MCF 10A (cell line): Measurements from ENCODE around the gene EFNB1. TPM values are rescaled to one million over a fixed set of nuclear protein-coding genes. Genes with fewer than 3 reads are reported as not detected.

Experiments
- BruUV-seq: library from RNA; stranded (reverse); fragments of 400-500 nt; replicated peaks from 2 replicates; lab custom pipeline; 2021; lab: Mats Ljungman, UMichigan
- CTCF ChIA-PET: fragments of 300-600 bp; sonication (Branson Sonifier 250); formaldehyde crosslinking; extraction: SDS; loops from one replicate; lab custom pipeline; 2021; ENCODE audit warnings: antibody characterized with exemption, inconsistent platforms; lab: Yijun Ruan, JAX
- POLR2A ChIA-PET: fragments of 300-600, 350-650 bp; sonication (Branson Sonifier 250); formaldehyde crosslinking; extraction: SDS; loops from one replicate; lab custom pipeline; 2020; ENCODE audit warnings: antibody characterized with exemption, inconsistent platforms; lab: Yijun Ruan, JAX
- DNase-seq: peaks from one replicate; pipeline ENCODE4 v3.0.0-alpha.2; 2018; ENCODE audit not compliant: unreplicated experiment
- H3K27ac Mint-ChIP-seq: one replicate; pipeline ENCODE4 v1.8.0; 2022; ENCODE audit warnings: mild to moderate bottlenecking, low read depth, mixed read lengths; ENCODE audit not compliant: unreplicated experiment
- H3K27me3 Mint-ChIP-seq: one replicate; pipeline ENCODE4 v1.8.0; 2022; ENCODE audit warnings: mixed read lengths; ENCODE audit not compliant: insufficient read depth, unreplicated experiment
- H3K36me3 Mint-ChIP-seq: one replicate; pipeline ENCODE4 v1.8.0; 2022; ENCODE audit warnings: mild to moderate bottlenecking, moderate library complexity, mixed read lengths; ENCODE audit not compliant: insufficient read depth, unreplicated experiment
- H3K4me1 Mint-ChIP-seq: one replicate; pipeline ENCODE4 v1.8.0; 2022; ENCODE audit warnings: mixed read lengths; ENCODE audit not compliant: insufficient read depth, unreplicated experiment
- H3K4me3 Mint-ChIP-seq: one replicate; pipeline ENCODE4 v1.8.0; 2022; ENCODE audit warnings: mild to moderate bottlenecking, moderate library complexity, mixed read lengths; ENCODE audit not compliant: unreplicated experiment
- H3K9me3 Mint-ChIP-seq: one replicate; pipeline ENCODE4 v1.8.0; 2022; ENCODE audit warnings: mixed read lengths; ENCODE audit not compliant: unreplicated experiment
- intact Hi-C: fragments of 100-400 bp; cut with micrococcal nuclease; formaldehyde crosslinking; loops from 2 replicates; pipeline ENCODE4 v1.14.1; 2022
- total RNA-seq: library from RNA; stranded (reverse); gene quantifications from 2 replicates; pipeline ENCODE4 v1.2.3, GENCODE V29; 2022
- TF ChIP-seq, protein P1 (sequence below): fragments of 200-600 bp; IDR thresholded peaks from one replicate; pipeline ENCODE4 v1.8.0; 2022; ENCODE audit warnings: antibody characterized with exemption, mild to moderate bottlenecking; ENCODE audit not compliant: unreplicated experiment

Gene EFNB1
- total RNA-seq, 1 experiment from 2014 or later = 42.9 TPM

DNA sequence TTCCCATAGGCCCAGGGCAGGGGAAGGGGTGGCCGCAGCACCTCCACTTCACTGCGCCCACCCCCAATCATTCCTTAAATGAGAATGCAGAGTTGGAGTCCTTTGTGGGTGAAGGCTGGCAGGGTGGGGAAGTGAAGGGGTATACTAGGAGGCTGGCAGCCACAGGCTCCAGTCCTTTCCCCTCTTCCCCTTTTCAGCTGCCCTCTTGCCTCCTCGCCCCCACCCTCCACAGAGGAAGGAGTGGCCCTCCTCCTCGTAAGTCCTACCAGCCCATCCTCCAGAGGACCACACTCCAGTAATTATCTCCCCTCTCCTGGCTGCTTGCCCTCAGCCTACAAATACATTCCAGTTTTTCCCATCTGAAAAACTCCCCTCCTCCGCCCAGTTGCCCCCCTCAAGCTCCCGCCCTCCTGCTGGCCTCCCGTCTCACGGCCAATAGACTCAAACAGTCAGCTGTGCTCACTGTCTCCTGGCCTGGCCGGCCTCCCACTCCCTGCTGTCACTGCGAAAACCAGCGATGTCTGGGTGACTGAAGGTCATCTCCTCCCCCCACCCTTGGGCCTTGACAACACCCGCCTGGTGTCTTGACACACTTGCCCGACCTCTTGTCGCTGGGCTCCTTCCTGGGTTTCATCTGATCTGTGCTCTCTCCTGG, 38.8 kb downstream of the EFNB1 start:
- Mint-ChIP-seq H3K36me3 (no peaks in the 10 kb centered on the region), H3K4me3 (no peak overlapping the region), H3K9me3 (no peaks in the 10 kb centered on the region), H3K27ac (no peak overlapping the region), H3K4me1 (peaks cover 9% of the 10 kb centered on the region), H3K27me3 (peaks cover 98% of the 10 kb centered on the region)
- POLR2A ChIA-PET = no interaction called here
- CTCF ChIA-PET = no interaction called here
- DNase-seq = no peak
- no TSS peak for BruUV-seq
- TF ChIP-seq, protein P1, sequence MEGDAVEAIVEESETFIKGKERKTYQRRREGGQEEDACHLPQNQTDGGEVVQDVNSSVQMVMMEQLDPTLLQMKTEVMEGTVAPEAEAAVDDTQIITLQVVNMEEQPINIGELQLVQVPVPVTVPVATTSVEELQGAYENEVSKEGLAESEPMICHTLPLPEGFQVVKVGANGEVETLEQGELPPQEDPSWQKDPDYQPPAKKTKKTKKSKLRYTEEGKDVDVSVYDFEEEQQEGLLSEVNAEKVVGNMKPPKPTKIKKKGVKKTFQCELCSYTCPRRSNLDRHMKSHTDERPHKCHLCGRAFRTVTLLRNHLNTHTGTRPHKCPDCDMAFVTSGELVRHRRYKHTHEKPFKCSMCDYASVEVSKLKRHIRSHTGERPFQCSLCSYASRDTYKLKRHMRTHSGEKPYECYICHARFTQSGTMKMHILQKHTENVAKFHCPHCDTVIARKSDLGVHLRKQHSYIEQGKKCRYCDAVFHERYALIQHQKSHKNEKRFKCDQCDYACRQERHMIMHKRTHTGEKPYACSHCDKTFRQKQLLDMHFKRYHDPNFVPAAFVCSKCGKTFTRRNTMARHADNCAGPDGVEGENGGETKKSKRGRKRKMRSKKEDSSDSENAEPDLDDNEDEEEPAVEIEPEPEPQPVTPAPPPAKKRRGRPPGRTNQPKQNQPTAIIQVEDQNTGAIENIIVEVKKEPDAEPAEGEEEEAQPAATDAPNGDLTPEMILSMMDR = no peak
- intact Hi-C loops = no loop called here

- H3K27ac Mint-ChIP-seq = no peak overlapping the region
- H3K4me1 Mint-ChIP-seq = peaks cover 9% of the 10 kb centered on the region
- no peak overlapping the region for H3K4me3 Mint-ChIP-seq
- H3K36me3 Mint-ChIP-seq = no peaks in the 10 kb centered on the region
- H3K27me3 Mint-ChIP-seq = peaks cover 98% of the 10 kb centered on the region
- TF ChIP-seq, protein P1 = no peak
- CTCF ChIA-PET = no interaction called here
- DNase-seq = no peak
- intact Hi-C loops = no loop called here
- BruUV-seq = no TSS peak
- no peaks in the 10 kb centered on the region for H3K9me3 Mint-ChIP-seq
- POLR2A ChIA-PET = no interaction called here
These were observed 39.5 kb downstream of the EFNB1 start for GRCh38 chrX:68868316-68868715.

GRCh38 chrX:68868902-68869800, 40.3 kb downstream of the EFNB1 start:
- Mint-ChIP-seq H3K9me3 (no peaks in the 10 kb centered on the region), H3K4me1 (peaks cover 9% of the 10 kb centered on the region), H3K36me3 (no peaks in the 10 kb centered on the region), H3K27me3 (peaks cover 98% of the 10 kb centered on the region), H3K4me3 (no peak overlapping the region), H3K27ac (no peak overlapping the region)
- ChIA-PET POLR2A (no interaction called here), CTCF (interaction anchor here (0.6 to 0.8 kb wide), 6 partner anchors 10 to 135 kb away, joined by 3 to 5 read pairs (median 3); no protein-coding TSS in a partner anchor)
- no TSS peak for BruUV-seq
- TF ChIP-seq, protein P1 = no peak
- DNase-seq = no peak
- intact Hi-C loops = no loop called here

- no peak for DNase-seq
- no TSS peak for BruUV-seq
- Mint-ChIP-seq H3K4me3 (no peak overlapping the region), H3K9me3 (no peaks in the 10 kb centered on the region), H3K36me3 (no peaks in the 10 kb centered on the region), H3K27me3 (peaks cover 100% of the 10 kb centered on the region), H3K27ac (no peak overlapping the region), H3K4me1 (peaks cover 9% of the 10 kb centered on the region)
- ChIA-PET CTCF (interaction anchor here (0.8 to 0.9 kb wide), 2 partner anchors 9 to 151 kb away, joined by 3 read pairs; no protein-coding TSS in a partner anchor), POLR2A (no interaction called here)
- intact Hi-C loops = no loop called here
- TF ChIP-seq, protein P1 = no peak
These were observed 41.5 kb downstream of the EFNB1 start for GRCh38 chrX:68870357-68870756.
